ENCODE results near the gene SYNJ2. TPM values are rescaled to one million over a fixed set of nuclear protein-coding genes. Genes with fewer than 3 reads are reported as not detected.

SYNJ2 gene, protein sequence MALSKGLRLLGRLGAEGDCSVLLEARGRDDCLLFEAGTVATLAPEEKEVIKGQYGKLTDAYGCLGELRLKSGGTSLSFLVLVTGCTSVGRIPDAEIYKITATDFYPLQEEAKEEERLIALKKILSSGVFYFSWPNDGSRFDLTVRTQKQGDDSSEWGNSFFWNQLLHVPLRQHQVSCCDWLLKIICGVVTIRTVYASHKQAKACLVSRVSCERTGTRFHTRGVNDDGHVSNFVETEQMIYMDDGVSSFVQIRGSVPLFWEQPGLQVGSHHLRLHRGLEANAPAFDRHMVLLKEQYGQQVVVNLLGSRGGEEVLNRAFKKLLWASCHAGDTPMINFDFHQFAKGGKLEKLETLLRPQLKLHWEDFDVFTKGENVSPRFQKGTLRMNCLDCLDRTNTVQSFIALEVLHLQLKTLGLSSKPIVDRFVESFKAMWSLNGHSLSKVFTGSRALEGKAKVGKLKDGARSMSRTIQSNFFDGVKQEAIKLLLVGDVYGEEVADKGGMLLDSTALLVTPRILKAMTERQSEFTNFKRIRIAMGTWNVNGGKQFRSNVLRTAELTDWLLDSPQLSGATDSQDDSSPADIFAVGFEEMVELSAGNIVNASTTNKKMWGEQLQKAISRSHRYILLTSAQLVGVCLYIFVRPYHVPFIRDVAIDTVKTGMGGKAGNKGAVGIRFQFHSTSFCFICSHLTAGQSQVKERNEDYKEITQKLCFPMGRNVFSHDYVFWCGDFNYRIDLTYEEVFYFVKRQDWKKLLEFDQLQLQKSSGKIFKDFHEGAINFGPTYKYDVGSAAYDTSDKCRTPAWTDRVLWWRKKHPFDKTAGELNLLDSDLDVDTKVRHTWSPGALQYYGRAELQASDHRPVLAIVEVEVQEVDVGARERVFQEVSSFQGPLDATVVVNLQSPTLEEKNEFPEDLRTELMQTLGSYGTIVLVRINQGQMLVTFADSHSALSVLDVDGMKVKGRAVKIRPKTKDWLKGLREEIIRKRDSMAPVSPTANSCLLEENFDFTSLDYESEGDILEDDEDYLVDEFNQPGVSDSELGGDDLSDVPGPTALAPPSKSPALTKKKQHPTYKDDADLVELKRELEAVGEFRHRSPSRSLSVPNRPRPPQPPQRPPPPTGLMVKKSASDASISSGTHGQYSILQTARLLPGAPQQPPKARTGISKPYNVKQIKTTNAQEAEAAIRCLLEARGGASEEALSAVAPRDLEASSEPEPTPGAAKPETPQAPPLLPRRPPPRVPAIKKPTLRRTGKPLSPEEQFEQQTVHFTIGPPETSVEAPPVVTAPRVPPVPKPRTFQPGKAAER (N-terminal part only)
- total RNA-seq (2022; extraction: Qiagen RNA extraction; ENCODE audit: low read depth): 44.4 to 56.8 TPM (median 51.6 TPM) in 5 replicates

DNA sequence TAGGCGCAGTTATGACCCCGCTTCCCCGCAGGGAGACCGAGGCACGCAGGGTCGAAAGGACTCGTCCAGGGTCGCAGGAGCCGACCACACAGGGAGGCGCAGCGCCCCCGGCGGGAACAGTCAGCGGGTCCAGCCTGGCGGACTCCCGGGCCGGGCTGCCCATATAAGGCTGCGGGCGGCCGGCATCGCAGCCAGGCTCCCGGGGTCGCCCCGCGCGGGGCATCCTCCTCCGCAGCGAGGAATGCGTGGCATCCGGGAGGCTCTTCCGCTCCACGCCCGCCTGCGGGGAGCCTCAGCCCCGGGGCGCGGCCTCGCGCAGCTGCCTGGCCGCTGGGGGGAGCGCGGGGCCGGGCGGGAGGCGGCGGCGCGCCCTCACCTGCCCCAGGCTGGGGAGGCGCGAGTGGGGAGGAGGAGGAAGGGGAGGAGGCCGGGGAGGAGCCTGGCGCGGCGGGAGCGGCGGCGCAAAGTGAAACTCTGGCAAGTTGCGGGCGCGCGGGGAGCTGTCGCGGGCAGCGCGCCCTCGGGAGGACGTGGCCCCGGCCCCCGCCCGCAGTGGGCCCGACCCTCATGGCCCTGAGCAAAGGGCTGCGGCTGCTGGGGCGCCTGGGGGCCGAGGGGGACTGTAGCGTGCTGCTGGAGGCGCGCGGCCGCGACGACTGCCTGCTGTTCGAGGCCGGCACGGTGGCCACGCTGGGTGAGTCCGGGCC lies at the start of gene SYNJ2:
TSS of gene SYNJ2 (plus strand) at position 469 of the 707 bp plus-strand sequence. CDS start at position 568, 99 bp downstream.

Other genes starting within 250 kb of the SYNJ2 start
- 21.0 to 28.7 TPM (median 23.4 TPM) in 5 replicates for gene SNX9, start 158.6 kb upstream of the SYNJ2 start, total RNA-seq (2022; extraction: Qiagen RNA extraction; ENCODE audit: low read depth)
- gene SERAC1, start 186.4 kb downstream of the SYNJ2 start, total RNA-seq (2022; extraction: Qiagen RNA extraction; ENCODE audit: low read depth): 2.2 to 3.8 TPM (median 3.3 TPM) in 5 replicates
- gene GTF2H5, start 186.5 kb downstream of the SYNJ2 start, total RNA-seq (2022; extraction: Qiagen RNA extraction; ENCODE audit: low read depth): 16.0 to 18.2 TPM (median 16.9 TPM) in 5 replicates